MM.1S (cell line): ENCODE data around the gene ECT2.

ENCODE experiments used
- DNase-seq: peaks from one replicate; pipeline ENCODE4 v3.0.0-alpha.2; 2015
- H2AFZ ChIP-seq: fragments of 300-600 bp; sonication (generic); 2 replicates; pipeline ENCODE4 v1.6.0; 2016; ENCODE audit warnings: antibody characterized with exemption, low read length
- H3F3A ChIP-seq: fragments of 300-600 bp; sonication (generic); 2 replicates; pipeline ENCODE4 v1.6.1; 2016; ENCODE audit warnings: mild to moderate bottlenecking, antibody characterized with exemption, low read length, moderate library complexity, mixed read lengths; ENCODE audit not compliant: insufficient read depth
- H3K27ac ChIP-seq: fragments of 300-600 bp; sonication (generic); 2 replicates; pipeline ENCODE4 v1.5.1; 2016; ENCODE audit warnings: mild to moderate bottlenecking, low read length
- H3K27me3 ChIP-seq: fragments of 300-600 bp; sonication (generic); replicated peaks from 2 replicates; pipeline ENCODE4 v1.6.0; 2016; ENCODE audit warnings: low read length; ENCODE audit not compliant: insufficient read depth
- H3K36me3 ChIP-seq: fragments of 300-600 bp; sonication (generic); replicated peaks from 2 replicates; pipeline ENCODE4 v1.6.1; 2016; ENCODE audit warnings: mild to moderate bottlenecking, low read length, mixed read lengths; ENCODE audit not compliant: insufficient read depth
- H3K4me1 ChIP-seq: fragments of 300-600 bp; sonication (generic); 2 replicates; pipeline ENCODE4 v1.6.1; 2016; ENCODE audit warnings: low read length, mixed read lengths
- H3K4me2 ChIP-seq: fragments of 300-600 bp; sonication (generic); 2 replicates; pipeline ENCODE4 v1.6.0; 2016; ENCODE audit warnings: low read depth, low read length
- H3K4me3 ChIP-seq: fragments of 300-600 bp; sonication (generic); 2 replicates; pipeline ENCODE4 v1.5.1; 2016; ENCODE audit warnings: low read length, mixed read lengths
- H3K79me2 ChIP-seq: fragments of 300-600 bp; sonication (generic); 2 replicates; pipeline ENCODE4 v1.6.1; 2016; ENCODE audit warnings: mixed run types, low read length, mixed read lengths
- H3K9ac ChIP-seq: fragments of 300-600 bp; sonication (generic); 2 replicates; pipeline ENCODE4 v1.6.1; 2016; ENCODE audit warnings: low read length, mixed read lengths
- H3K9me2 ChIP-seq: fragments of 300-600 bp; sonication (generic); replicated peaks from 2 replicates; pipeline ENCODE4 v1.6.1; 2016; ENCODE audit warnings: mild to moderate bottlenecking, low read length, mixed read lengths; ENCODE audit not compliant: insufficient read depth
- H3K9me3 ChIP-seq: fragments of 300-600 bp; sonication (generic); replicated peaks from 2 replicates; pipeline ENCODE4 v1.6.1; 2016; ENCODE audit warnings: mild to moderate bottlenecking, low read length, mixed read lengths; ENCODE audit not compliant: insufficient read depth
- H4K20me1 ChIP-seq: fragments of 300-600 bp; sonication (generic); 2 replicates; pipeline ENCODE4 v1.6.1; 2016; ENCODE audit warnings: mild to moderate bottlenecking, low read length, moderate library complexity, mixed read lengths; ENCODE audit not compliant: insufficient read depth
- EZH2 ChIP-seq: fragments of 300-600 bp; sonication (generic); optimal IDR thresholded peaks from 2 replicates; pipeline ENCODE3; 2017; ENCODE audit warnings: low read depth, mild to moderate bottlenecking, antibody characterized with exemption, low read length, mixed read lengths
- EZH2phosphoT487 ChIP-seq: fragments of 300-600 bp; sonication (generic); IDR thresholded peaks from 2 replicates; pipeline ENCODE4 v1.6.1; 2018; ENCODE audit warnings: antibody characterized with exemption, low read length
- TF ChIP-seq, protein P1 (sequence below): fragments of 300-600 bp; sonication (generic); IDR thresholded peaks from 2 replicates; pipeline ENCODE4 v1.5.1; 2016; ENCODE audit warnings: antibody characterized with exemption, low read length, mixed read lengths

Gene ECT2

DNA sequence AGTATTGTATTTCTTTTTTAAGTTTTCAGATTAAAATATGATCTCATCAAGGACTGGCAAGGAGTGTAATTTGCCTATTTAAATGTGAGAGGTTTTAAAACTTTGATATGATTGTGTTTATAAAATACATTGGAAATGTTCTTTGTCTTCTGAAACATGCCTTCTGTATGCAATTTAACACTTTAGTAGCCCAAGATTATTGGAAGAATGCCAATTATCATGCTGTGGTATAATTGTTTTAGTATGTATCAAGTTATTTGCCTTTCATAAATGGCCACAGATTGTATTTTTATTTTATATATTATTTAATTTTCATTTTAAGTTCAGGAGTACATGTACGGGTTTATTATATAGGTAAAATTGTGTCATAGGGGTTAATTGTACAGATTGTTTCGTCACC is 31.7 kb downstream of the ECT2 start:
- H3K9me2 ChIP-seq, result no peaks in the 10 kb centered on the region
- H3F3A ChIP-seq, result no peaks in the 10 kb centered on the region
- H3K9ac ChIP-seq, result no peak overlapping the region
- no peak overlapping the region for H2AFZ ChIP-seq
- TF ChIP-seq EZH2, result no peak
- TF ChIP-seq EZH2phosphoT487, result no peak
- TF ChIP-seq, protein P1, sequence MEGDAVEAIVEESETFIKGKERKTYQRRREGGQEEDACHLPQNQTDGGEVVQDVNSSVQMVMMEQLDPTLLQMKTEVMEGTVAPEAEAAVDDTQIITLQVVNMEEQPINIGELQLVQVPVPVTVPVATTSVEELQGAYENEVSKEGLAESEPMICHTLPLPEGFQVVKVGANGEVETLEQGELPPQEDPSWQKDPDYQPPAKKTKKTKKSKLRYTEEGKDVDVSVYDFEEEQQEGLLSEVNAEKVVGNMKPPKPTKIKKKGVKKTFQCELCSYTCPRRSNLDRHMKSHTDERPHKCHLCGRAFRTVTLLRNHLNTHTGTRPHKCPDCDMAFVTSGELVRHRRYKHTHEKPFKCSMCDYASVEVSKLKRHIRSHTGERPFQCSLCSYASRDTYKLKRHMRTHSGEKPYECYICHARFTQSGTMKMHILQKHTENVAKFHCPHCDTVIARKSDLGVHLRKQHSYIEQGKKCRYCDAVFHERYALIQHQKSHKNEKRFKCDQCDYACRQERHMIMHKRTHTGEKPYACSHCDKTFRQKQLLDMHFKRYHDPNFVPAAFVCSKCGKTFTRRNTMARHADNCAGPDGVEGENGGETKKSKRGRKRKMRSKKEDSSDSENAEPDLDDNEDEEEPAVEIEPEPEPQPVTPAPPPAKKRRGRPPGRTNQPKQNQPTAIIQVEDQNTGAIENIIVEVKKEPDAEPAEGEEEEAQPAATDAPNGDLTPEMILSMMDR, result no peak
- no peak overlapping the region for H3K27ac ChIP-seq
- H3K4me1 ChIP-seq, result no peaks in the 10 kb centered on the region
- H3K4me3 ChIP-seq, result no peak overlapping the region
- no peak for DNase-seq
- H3K36me3 ChIP-seq, result peaks cover 9% of the 10 kb centered on the region; the same call in 1 of the 2 replicates
- no peaks in the 10 kb centered on the region for H4K20me1 ChIP-seq
- H3K27me3 ChIP-seq, result no peaks in the 10 kb centered on the region
- H3K9me3 ChIP-seq, result no peaks in the 10 kb centered on the region
- H3K4me2 ChIP-seq, result no peak overlapping the region
- no peaks in the 10 kb centered on the region for H3K79me2 ChIP-seq

DNA sequence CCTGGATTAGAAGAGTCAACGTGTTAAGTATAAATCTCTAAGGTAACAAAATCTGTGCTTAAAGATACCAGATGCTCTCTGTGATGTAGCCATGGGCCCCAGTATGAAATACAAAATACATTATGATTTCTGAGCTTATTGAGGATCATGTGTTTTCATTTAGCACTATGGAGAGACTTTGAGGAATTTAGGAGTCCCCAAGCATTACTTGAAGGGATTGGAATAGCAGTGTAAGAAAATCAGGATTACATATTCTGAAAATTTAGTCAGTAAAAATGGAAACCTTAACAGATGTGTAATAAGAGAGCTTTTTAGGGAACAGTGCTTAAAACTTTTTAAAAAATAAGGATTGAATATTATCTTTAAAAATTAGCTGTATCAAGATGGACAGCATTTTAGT is 35.5 kb downstream of the ECT2 start:
- Histone ChIP-seq H3K9ac (no peak overlapping the region), H3K36me3 (peaks cover 9% of the 10 kb centered on the region; the same call in 1 of the 2 replicates), H3K4me3 (no peak overlapping the region), H2AFZ (no peak overlapping the region), H3K4me1 (no peaks in the 10 kb centered on the region), H3K9me2 (no peaks in the 10 kb centered on the region), H3K27me3 (no peaks in the 10 kb centered on the region), H3K9me3 (no peaks in the 10 kb centered on the region), H3K79me2 (no peaks in the 10 kb centered on the region), H4K20me1 (no peaks in the 10 kb centered on the region), H3F3A (no peaks in the 10 kb centered on the region), H3K27ac (no peak overlapping the region), H3K4me2 (no peak overlapping the region)
- TF ChIP-seq, protein P1, result no peak
- TF ChIP-seq EZH2phosphoT487, result no peak
- TF ChIP-seq EZH2, result no peak
- DNase-seq, result no peak

DNA sequence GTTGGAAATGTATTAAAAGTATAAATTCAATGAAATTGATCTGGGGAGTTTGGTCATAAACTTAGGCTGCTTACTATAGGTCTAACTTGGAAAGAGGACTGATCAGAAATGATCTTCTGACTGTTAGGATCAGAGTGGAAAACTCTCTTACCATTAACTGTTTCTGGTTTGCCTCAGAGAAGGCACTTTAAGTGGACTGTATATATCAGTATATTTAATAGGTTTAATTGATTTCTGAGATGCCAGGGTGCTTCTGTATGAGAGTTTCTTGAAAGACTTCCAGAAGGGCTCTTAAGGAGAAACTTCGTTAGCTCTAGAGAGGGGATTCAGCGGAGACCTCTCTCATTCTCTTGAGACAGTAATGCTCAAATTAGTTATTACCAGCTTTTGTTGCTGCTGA is 36.5 kb downstream of the ECT2 start:
- Histone ChIP-seq H3K9me3 (no peaks in the 10 kb centered on the region), H3K9me2 (no peaks in the 10 kb centered on the region), H3F3A (no peaks in the 10 kb centered on the region), H3K4me3 (no peak overlapping the region), H3K9ac (no peak overlapping the region), H3K27ac (no peak overlapping the region), H4K20me1 (no peaks in the 10 kb centered on the region), H3K27me3 (no peaks in the 10 kb centered on the region), H2AFZ (no peak overlapping the region), H3K4me1 (no peaks in the 10 kb centered on the region), H3K4me2 (no peak overlapping the region), H3K36me3 (peaks cover 9% of the 10 kb centered on the region; the same call in 1 of the 2 replicates), H3K79me2 (no peaks in the 10 kb centered on the region)
- no peak for TF ChIP-seq EZH2phosphoT487
- TF ChIP-seq EZH2, result no peak
- TF ChIP-seq, protein P1, result no peak
- no peak for DNase-seq
